Right ventricle myocardium superior (tissue), 1 donor: Measurements from ENCODE around the gene ENGASE. TPM values are rescaled to one million over a fixed set of nuclear protein-coding genes. Genes with fewer than 3 reads are reported as not detected.

Source experiments
- ATAC-seq: fragments of 200-7000 bp; cut with Tn5 transposase; one replicate; pipeline ENCODE4 v1.9.1; 2020; ENCODE audit warnings: mild to moderate bottlenecking; ENCODE audit not compliant: poor library complexity
- DNase-seq: peaks from one replicate; pipeline ENCODE4 v3.0.0-alpha.2; 2020
- intact Hi-C: fragments of 100-400 bp; cut with DNase I; formaldehyde crosslinking; loops from one replicate; pipeline ENCODE4 v1.11.2; 2022
- total RNA-seq: library from RNA; stranded (reverse); fragmentation: NEBNext Ultra II Directional; extraction: Animal tissue kit (Norgen Biotek cat#: 25700); gene quantifications from one replicate; pipeline ENCODE4 v1.2.1, GENCODE V29; 2021
- donor health status: DM: no; HTN: yes; CAD: no; lungs with severe emphysema.

ENGASE gene
- total RNA-seq, 1 donor from 2014 or later, result 29.1 TPM

DNA sequence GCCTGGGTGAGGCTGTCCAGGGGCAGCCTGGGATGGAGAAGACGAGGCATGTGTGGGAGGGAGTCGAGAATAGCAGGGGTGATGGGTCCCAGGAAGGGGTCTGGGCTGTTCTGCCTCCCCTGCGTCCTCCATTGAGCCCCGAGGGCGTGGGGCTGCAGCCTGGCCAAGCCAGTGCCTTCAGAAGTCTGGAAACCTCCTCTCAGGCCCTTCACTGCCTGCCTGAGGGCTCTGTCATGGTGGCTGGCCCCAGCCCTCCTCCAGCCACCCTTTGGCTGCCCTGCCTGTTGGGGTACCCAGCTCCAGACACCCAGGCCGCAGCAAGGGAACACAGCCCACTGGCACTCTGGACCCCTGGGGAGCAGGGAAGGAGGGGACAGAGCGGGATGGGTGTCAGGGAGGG, 27.6 kb downstream of the ENGASE start:
- no peak for ATAC-seq
- intact Hi-C loops, result no loop called here

DNA sequence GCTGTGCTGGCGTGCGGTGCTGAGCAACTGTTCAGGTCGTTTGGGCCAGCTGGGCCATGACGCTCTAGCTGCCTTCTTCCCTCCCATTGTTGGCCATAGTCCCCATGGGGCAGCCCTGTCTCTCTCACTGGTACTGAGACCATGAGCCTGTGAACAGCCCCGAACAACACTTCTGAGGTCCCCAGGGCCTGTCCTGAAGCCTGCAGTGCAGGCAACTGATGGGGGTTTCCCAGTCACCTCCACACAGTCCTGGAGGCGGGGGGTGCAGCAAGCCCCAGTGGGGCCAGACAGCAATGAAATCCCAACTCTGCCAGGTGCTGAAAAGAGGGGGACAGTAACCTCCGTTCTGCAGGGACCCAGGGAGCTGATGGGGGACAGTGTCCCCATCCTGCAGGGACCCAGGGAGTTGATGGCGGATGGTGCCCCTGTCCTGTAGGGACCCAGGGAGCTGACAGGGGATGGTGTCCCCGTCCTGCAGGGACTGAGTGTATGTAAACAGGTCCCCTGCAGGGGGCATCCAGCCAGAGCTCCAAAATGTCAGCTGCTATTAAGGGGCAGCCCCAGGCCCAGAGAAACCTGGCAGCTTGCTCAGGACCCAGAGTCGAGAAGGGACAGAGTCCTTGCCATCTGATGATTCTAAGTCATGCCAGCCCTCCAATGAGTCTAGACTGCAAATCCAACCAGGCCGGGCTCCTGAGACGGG, 30.4 kb downstream of the ENGASE start:
- ATAC-seq (no peak), DNase-seq (no peak)
- intact Hi-C loops, result no loop called here

More for the DNA sequence above, 27.6 kb downstream of the ENGASE start:
- DNase-seq, result no peak

DNA sequence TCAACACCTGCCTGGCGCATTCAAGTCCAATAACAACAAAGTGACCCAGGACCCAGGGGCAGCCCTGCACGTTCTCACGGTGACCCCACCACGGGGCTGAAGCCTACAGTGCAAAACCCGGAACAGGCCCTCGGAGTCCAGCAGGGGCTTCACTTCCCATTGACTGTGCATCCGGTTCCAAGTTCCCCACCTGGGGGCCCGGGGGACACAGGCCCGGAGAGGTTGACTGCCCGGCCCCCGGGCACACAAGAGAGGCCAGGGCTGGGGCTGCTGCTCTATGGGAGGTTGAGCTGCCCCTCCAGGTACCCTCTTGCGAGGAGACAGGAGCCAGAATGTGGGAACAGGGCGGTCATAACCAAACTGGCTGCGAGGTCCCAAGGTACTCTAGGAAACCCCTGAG, 31.3 kb downstream of the ENGASE start:
- DNase-seq (no peak), ATAC-seq (no peak)
- intact Hi-C loops, result no loop called here

DNA sequence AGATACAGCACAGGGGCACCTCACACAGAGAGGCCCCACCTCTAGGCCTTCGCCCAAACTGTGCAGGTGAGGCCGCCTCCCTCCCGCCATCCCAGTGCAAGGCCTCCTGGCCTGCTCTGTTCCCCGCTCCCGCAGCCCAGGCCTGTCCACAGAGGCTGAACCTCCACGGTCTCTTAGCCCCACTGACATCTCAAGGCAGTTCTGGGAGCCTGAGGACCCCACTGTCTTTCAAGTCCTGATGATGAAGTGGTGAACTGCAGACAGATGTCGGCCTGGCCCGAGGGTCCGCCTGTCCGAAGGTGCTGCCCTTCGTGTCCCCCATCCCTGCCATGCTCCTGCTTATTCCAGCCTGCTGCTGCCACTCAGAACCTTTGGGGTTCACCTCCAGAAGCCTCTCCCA, 32.3 kb downstream of the ENGASE start:
- intact Hi-C loops, result no loop called here
- DNase-seq (no peak), ATAC-seq (no peak)

DNA sequence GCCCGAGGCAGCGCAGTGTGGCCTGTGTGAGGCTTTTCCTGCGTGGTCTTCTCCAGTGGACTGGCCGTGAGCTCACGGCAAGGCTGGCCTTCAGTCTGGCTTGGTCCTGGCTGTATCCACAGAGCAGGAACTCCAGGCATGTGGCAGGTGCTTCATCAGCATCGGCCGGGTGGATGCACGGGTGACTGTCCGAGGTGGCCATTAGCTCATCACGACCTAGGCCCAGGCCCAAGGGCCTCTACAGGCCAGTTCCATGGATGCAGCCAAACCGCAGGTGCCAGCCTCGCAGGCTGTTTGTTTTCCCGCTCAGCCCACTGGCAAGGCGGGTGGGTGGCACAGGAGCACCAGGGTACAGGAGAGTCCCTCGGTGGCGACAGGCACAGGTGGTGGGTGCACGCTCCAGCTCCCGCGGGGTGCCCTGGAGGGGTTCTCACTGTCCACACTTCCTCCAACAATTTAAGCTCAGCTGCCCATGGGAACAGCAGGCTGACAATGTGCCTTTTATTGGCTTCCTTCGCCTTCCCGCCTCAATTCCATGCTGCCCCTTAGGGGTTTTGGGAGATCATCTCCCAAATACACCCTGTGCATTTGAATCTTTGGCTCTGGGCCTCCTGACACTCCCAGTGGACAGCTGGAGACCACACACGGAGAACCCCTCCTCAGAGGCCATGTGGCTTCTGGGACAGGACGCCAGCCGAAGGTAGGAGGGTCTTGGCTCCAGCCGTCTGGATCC, 33.0 kb downstream of the ENGASE start:
- intact Hi-C loops, result no loop called here
- ATAC-seq (no peak), DNase-seq (no peak)

DNA sequence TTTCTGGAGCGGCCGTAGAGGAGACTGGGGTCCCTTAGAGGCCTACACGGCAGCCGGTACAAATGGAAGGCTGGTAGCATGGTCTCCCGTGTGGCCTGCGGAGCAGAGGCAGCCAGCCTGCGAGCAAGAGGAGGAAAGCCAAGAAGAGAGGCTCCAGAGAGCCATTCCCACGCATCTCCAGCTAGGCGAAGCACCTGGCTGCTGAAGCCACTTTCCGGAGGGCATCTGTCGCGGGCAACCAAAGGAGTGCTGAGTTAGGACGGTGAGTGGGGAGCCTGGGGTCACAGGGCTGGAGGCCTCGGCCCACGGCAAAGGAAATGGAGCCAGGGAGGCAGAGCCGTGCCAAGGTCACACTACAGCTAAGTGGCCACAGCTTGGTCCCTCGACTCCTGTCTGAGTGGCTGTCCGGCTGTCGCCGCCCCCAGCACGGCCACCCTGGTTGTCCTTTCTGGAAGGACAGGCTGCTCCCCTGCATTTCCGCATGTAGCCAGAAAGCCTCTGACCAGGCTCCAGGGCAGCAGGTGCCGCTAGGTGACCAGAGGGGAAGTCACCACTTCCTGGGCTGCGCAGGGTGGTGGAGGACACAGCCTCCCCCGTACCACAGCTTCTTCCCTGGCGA, 33.7 kb downstream of the ENGASE start:
- intact Hi-C loops, result no loop called here
- ATAC-seq (no peak), DNase-seq (no peak)

DNA sequence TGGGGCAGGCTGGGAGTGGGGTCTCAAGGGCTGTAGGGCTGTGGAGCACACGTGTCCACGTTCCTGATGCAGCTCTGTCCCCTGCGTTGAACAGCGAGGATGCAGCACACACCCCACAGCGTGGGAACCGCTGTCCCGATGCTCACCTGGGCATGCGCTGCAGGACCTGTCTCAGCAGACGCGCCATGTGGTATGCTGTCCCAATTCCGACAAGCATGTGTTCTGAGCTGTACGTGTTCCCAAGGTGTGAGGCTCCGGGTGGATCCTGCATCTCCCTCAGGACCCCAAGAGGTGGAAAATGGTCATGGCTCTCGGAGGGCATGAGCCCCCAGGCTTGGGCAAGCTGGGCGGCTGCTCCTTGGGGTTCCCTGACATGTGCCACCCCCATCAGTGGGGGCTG, 34.2 kb downstream of the ENGASE start:
- DNase-seq (no peak), ATAC-seq (no peak)
- intact Hi-C loops, result no loop called here

DNA sequence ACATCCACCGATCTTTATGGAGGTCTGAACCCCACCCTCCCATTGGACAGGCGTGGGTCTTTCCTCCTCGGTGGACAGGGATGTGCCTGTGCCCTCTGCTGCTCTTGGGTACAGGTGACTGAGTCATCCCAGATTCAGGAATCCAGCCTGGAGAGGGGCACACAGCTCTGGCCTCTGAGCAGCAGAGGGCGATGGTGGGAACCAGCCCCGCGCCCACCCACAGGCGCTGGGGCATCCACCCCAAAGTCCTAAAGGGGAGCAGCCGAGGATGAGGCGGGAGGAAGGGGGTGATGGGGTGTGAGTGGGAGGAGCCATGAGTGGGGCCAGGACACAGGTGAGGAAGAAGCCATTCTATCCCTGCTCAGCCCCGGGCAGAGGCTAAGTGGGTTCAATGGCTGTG, 35.0 kb downstream of the ENGASE start:
- DNase-seq, result no peak
- intact Hi-C loops, result no loop called here
- no peak for ATAC-seq

DNA sequence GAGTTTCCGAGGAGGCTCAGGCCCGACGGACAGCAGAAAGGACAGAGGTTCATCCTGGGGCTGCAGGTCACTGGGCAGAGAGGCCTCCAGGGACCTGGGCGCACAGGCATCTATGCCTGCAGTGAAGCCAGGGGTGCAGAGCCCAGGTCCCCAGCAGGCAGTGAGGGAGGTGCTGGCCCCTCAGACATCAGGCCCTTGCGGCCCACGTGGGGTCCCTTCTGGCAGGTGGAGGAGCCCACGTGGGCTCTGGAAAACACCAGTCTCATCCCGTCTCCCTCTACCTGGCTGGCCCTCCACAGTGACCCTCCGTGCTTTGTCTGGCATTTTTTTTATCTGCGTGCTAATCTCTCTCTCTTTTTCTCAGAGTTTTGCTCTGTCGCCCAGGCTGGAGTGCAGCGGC, 36.5 kb downstream of the ENGASE start:
- intact Hi-C loops, result no loop called here
- DNase-seq (no peak), ATAC-seq (no peak)

DNA sequence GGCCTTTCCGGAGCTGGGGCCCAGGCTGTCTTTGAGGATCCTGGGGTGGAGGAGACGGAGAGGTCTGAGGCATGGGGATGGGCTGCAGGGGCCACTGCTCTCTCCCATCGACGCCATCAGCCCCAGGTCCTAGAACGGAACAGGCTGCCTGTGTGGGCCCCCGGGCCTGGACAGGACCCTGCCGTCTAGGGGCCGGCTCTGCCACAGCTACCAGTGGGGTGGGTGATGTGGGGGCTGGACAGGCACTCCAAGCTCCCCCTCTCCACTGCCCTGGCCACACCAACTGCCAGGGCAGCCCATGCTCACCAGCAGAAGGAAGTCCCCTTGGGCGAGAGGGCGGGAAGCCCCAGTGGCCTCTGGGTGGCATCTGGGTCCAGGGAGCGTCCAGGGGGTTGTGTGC, 37.8 kb downstream of the ENGASE start:
- ATAC-seq (no peak), DNase-seq (no peak)
- intact Hi-C loops, result no loop called here

DNA sequence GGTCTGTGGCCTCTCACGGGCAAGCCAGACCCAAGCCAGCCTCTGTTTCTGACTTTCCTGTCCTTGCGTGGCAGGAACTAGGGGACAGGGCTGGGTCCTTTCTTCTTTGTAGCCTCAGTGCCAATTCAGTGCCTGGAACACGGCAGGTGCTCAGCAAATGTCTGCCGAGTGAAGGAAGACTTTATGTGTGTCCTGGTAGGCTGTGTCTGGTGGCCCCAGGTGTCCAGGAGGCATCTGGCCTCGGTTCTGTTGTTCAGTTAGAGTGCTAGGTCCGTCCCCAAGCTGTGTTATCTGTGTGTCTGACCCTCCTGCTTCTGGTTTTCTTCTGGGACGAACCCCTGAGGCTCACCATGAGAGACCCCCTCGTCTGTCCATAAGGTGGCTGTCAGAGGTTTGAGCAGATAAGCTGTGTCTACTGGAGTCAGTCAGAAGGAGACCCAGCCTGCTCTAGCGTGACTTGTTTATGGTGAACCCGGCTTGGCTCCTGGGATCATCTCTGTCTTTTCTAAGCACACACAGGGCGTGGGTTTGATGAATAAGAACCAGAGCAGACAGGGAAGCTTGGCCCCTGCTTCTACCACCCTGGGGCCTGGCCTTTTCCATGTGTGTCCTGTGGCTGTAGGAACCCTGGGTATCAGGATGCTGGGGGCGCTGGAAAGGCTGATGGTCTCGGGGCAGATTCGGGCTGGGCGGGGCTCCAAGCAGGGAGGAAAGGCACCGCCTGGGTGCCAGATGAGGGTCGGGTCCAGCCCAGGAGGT, 39.3 kb downstream of the ENGASE start:
- intact Hi-C loops, result no loop called here
- ATAC-seq, result no peak
- no peak for DNase-seq

DNA sequence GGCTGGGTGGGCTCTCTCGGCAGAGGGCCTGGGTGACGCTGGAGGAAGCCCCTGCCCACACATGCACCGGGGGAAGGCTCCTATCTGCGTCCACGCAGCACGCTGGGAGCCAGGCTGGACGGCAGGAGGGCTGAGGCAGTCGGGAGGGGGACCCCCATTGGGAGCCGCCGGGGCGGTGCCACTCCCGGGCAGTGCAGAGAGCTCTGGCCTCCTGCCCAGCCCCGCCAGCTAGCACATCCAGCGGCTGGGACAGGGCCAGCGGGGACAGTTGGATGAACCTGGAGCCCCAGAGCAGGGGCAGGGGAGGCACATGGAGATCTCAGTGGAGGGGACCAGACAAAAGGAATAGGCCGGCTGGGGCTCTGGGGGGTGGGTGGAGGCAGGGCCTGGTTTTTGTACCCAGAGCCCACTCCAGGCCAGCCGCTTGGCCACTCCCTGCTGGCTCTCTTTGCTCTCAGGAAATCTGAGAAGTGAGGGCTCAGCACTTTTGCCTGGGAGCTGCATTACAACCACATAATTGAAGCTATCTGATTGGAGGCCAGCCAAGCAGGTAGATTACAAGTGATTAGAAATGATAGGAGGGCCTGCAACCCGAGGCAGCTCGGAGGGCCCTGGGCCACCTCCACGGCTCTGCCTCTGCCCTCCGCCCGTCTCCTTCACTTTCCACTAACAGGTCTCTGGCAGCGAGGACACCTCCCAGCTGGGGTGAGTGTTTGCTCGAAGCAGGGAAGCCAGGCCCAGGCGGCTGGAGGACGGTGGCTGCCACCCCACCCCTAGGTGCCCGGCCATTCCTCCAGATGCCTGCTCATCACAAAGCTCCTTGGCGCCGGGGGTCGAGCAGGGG, 40.1 kb downstream of the ENGASE start:
- DNase-seq (peak; percentile 80), ATAC-seq (peak; percentile 89)
- intact Hi-C loops, result no loop called here

DNA sequence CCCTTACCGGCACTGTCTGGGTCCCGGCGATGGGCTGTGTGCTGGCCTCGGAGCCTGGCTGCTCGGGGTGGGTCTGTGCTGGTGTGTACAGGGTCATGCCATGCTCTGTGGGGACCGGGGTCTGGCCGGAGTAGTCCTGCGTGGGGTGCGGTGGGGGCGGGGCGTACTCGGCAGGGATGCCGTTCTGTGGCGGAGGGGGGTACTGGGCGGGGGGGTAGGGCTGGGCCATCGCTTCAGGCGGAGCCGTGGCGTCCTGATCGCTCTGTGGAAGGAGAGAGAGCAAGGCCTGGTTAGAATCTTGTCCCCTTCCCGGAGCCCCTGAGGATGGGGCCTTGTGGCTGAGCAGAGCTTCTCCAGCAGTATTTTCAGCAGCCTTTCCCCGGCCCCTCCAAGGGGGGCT, 40.9 kb downstream of the ENGASE start:
- ATAC-seq, result no peak
- no peak for DNase-seq
- intact Hi-C loops, result no loop called here

DNA sequence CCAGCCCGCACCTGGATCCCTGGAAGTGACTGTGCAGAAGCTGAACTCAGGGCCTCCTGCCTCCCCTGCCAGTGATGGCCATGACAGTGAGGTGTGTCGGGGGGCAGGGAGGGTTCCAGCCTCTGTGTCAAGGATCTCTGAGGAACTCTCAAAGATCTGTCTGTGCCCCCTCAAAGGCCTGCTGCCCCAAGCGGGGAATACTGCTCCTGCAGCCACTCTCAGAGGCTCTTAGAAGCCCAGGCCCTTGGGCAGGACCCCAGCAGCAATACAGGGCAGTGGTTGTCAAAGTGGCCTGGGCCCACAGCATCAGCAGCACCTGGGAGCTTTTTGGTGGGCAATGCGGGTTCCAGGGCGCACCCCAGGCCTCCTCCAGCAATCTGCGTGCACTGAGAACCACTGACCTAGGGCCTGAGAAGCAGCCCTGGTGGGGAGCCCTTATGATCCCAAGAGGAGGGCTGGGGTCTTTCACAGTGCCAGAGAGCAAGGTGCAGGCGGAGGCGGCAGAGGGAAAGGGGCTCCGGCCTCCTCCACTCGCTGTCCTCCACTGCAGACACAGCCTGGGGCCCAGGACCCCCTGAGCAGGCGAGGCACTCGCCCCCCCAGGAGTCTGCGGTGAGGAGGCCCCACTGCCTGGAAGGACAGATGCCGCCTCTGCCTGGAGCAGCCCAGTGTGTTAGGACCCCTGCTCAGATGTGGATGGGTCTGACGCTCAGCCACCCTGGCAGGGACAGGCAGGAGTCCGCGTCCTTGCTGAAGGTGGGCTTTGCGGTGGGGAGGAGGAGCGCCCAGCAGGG, 42.1 kb downstream of the ENGASE start:
- DNase-seq (no peak), ATAC-seq (no peak)
- intact Hi-C loops, result no loop called here

DNA sequence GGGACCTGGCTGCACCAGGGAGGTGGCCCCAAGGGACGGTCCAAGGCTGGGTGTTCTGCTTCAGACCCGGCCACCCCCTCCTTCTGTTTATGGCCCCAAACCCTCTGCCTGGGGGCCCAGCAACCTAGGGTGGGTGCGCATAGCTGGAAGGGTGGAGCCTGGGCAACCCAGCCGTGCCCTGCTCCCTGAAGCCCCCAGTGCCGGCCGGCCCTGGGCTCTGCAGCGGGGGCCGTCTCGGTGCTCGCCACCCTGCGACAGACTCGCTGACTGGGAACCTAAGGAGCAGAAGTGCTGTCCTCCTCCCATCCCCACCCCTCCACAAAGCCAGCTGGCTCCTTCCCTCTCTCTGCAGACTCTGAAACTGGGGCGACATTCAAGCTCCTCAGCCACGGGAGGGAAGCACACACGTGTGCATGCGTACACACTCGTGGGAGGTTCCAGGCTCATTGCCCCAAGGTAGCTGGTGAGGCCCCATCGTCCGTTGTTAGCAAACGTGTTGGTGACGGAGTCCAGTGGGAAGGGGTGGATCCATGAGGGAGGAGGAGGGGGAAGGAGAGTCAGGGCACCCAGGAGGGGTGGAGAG, 43.4 kb downstream of the ENGASE start:
- no peak for ATAC-seq
- DNase-seq, result no peak
- intact Hi-C loops, result no loop called here

DNA sequence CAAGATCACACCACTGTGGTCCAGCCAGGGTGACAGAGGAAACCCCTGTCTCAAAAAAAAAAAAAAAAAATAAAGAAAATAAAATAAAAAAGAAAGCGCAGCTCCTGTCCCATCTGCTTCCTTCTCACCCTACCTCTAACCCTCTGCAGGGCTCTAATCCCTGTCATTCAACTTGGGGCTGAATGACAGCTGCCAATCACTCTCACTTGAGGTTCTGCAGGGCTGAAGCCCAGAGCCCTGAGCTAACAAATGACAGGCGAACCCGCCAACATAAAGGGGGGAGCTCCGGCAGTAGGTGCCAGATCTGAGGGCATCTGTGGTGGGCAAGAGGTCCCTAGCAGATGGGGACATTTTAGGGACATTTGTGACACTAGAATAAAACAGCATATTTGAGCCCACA, 44.3 kb downstream of the ENGASE start:
- ATAC-seq (no peak), DNase-seq (no peak)
- intact Hi-C loops, result no loop called here

DNA sequence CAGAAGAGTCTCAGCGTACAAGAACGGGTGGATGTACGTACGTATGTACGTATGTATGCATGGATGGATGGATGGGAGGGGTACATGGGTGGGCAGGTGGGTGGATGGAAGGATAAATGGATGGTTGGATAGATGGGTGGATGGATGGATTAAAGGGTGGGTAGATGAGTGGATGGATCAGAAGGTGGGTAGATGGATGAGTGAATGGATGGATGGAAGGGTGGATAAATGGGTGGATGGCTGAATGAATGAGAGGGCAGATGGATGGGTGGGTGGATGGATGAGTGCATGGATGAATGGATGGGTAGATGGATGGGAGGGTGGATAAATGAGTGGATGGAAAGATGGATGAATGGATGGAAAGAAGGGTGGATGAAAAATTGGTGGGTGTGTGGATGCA, 45.6 kb downstream of the ENGASE start:
- intact Hi-C loops, result no loop called here
- ATAC-seq (no peak), DNase-seq (no peak)

DNA sequence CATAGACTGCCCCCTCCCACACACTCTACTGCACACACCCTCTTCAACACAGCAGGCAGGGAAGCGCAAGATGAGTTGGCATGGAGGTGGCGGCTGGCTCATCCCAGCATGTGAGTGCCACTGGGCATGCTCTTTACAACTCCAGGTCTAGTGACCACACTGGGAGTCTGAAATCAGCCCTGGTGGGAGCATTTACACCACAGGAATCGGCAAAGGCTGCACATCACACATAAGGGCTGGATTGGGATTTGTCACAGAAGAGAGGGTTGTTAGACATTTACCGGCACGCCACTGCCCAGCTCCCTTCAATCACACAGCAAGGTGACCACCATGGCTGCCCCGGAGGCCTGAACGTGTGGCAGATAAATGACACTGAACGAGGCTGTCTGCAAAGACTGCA, 49.4 kb downstream of the ENGASE start:
- ATAC-seq (no peak), DNase-seq (no peak)
- intact Hi-C loops, result no loop called here
